Uterus (tissue), 2 donors: Measurements from ENCODE around the gene GAS2L2.

Experiments used
- POLR2A ChIP-seq, 2 donors: fragments of 450-650 bp; IDR thresholded peaks; one replicate each; pipeline ENCODE4 v1.6.1; 2016; ENCODE audit warnings: antibody characterized with exemption in 2 of 2, mild to moderate bottlenecking in 1 of 2, moderate library complexity in 1 of 2
- TF ChIP-seq, protein P1 (sequence below), 4 experiments: fragments of 200-600 bp in 2 of 4; fragments of 450-650 bp in 2 of 4; sonication (generic) in 2 of 4; IDR thresholded peaks; one replicate each; pipeline ENCODE4 v1.5.1; 2016 to 2019; ENCODE audit warnings: antibody characterized with exemption in 4 of 4, mild to moderate bottlenecking in 2 of 4, moderate library complexity in 1 of 4

- TF ChIP-seq, protein P1, sequence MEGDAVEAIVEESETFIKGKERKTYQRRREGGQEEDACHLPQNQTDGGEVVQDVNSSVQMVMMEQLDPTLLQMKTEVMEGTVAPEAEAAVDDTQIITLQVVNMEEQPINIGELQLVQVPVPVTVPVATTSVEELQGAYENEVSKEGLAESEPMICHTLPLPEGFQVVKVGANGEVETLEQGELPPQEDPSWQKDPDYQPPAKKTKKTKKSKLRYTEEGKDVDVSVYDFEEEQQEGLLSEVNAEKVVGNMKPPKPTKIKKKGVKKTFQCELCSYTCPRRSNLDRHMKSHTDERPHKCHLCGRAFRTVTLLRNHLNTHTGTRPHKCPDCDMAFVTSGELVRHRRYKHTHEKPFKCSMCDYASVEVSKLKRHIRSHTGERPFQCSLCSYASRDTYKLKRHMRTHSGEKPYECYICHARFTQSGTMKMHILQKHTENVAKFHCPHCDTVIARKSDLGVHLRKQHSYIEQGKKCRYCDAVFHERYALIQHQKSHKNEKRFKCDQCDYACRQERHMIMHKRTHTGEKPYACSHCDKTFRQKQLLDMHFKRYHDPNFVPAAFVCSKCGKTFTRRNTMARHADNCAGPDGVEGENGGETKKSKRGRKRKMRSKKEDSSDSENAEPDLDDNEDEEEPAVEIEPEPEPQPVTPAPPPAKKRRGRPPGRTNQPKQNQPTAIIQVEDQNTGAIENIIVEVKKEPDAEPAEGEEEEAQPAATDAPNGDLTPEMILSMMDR (IDR thresholded peaks at IDR 0.05): no peak
- TF ChIP-seq POLR2A (IDR thresholded peaks at IDR 0.05): no peak
These were observed 7.5 kb upstream of the GAS2L2 start, which contains the start of gene C17orf50 for GRCh38 chr17:35760587-35760986.
